ENCODE measurements around the gene PALS2. TPM values are rescaled to one million over a fixed set of nuclear protein-coding genes. Genes with fewer than 3 reads are reported as not detected.

The PALS2 gene
- total RNA-seq, 1 donor from 2014 or later: 5.7 TPM

GRCh38 chr7:24617957-24618616 lies 44.8 kb downstream of the PALS2 start:
- H3K36me3 ChIP-seq: no peaks in the 10 kb centered on the region
- H3K9me3 ChIP-seq: peaks cover 0 to 23% of the 10 kb centered on the region in 2 donors
- TF ChIP-seq, protein P1, sequence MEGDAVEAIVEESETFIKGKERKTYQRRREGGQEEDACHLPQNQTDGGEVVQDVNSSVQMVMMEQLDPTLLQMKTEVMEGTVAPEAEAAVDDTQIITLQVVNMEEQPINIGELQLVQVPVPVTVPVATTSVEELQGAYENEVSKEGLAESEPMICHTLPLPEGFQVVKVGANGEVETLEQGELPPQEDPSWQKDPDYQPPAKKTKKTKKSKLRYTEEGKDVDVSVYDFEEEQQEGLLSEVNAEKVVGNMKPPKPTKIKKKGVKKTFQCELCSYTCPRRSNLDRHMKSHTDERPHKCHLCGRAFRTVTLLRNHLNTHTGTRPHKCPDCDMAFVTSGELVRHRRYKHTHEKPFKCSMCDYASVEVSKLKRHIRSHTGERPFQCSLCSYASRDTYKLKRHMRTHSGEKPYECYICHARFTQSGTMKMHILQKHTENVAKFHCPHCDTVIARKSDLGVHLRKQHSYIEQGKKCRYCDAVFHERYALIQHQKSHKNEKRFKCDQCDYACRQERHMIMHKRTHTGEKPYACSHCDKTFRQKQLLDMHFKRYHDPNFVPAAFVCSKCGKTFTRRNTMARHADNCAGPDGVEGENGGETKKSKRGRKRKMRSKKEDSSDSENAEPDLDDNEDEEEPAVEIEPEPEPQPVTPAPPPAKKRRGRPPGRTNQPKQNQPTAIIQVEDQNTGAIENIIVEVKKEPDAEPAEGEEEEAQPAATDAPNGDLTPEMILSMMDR (IDR thresholded peaks at IDR 0.05): no peak
- intact Hi-C loops (cut with DNase I): no loop called here
- no peaks in the 10 kb centered on the region for H3K27me3 ChIP-seq
- H3K4me3 ChIP-seq: no peak overlapping the region
- H3K27ac ChIP-seq: no peak overlapping the region
- DNase-seq (ENCODE audit: low spot score in 2 of 2): no peak
- H3K4me1 ChIP-seq: no peaks in the 10 kb centered on the region

- H3K27me3 ChIP-seq: no peaks in the 10 kb centered on the region
- intact Hi-C loops (cut with DNase I): no loop called here
- H3K36me3 ChIP-seq: no peaks in the 10 kb centered on the region
- peaks cover 0 to 3% of the 10 kb centered on the region in 2 donors for H3K4me1 ChIP-seq
- no peak for DNase-seq (ENCODE audit: low spot score in 2 of 2)
- H3K4me3 ChIP-seq: no peak overlapping the region
- H3K9me3 ChIP-seq: peaks cover 0 to 23% of the 10 kb centered on the region in 2 donors
- H3K27ac ChIP-seq: no peak overlapping the region
- TF ChIP-seq, protein P1 (IDR thresholded peaks at IDR 0.05): no peak
Measured at GRCh38 chr7:24619978-24620377, 46.7 kb downstream of the PALS2 start.

DNA sequence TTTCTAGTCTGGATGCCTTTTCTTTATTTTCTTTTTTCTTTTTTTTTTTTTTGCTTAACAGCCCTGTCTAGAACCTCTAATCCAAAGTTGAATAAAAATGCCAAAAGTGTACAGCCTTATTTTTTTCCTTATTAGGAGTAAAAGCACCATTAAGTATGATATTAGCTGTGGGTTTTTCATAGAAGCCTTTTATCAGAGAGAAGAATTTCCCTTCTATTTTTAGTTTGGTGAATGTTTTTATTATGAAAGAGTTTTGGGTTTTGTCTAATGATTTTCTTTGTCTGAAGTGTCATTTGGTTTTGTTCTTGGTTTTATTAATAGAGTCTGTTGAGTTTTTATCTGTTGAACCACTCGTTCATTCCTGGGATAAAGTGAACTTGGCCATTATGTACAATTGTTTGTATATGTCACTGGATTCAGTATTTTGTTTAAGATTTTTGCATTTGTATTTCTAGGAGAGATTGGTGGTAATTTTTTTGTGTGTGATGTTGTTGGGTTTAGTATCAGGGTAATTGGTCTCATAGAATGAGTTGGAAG lies 49.5 kb downstream of the PALS2 start:
- Histone ChIP-seq H3K4me3 (no peak overlapping the region), H3K9me3 (peaks cover 0 to 11% of the 10 kb centered on the region in 2 donors), H3K27me3 (no peaks in the 10 kb centered on the region), H3K36me3 (no peaks in the 10 kb centered on the region), H3K4me1 (peaks cover 0 to 3% of the 10 kb centered on the region in 2 donors), H3K27ac (no peak overlapping the region)
- DNase-seq (ENCODE audit: low spot score in 2 of 2): no peak
- TF ChIP-seq, protein P1 (IDR thresholded peaks at IDR 0.05): no peak
- intact Hi-C loops (cut with DNase I): no loop called here

Other genes with a start within 250 kb of the PALS2 start
- gene GSDME, start 184.0 kb downstream of the PALS2 start, total RNA-seq: 14.9 TPM